ENCODE measurements around the gene UTP4. TPM values are rescaled to one million over a fixed set of nuclear protein-coding genes. Genes with fewer than 3 reads are reported as not detected.

Gene UTP4
- total RNA-seq, 1 donor from 2014 or later: 26.6 TPM

GRCh38 chr16:69190598-69190997 is 58.1 kb downstream of the UTP4 start:
- DNase-seq (ENCODE audit: missing footprints) (no peak), ATAC-seq (no peak)
- intact Hi-C loops (cut with DNase I): no loop called here

- no peak for DNase-seq (ENCODE audit: missing footprints)
- no peak for ATAC-seq
- intact Hi-C loops (cut with DNase I): no loop called here
Measured at GRCh38 chr16:69191136-69191535, 58.7 kb downstream of the UTP4 start.

GRCh38 chr16:69193855-69194254 is 61.4 kb downstream of the UTP4 start:
- DNase-seq (ENCODE audit: missing footprints) (no peak), ATAC-seq (no peak)
- intact Hi-C loops (cut with DNase I): no loop called here

GRCh38 chr16:69194488-69194887 is 62.0 kb downstream of the UTP4 start:
- peak; percentile 48 for ATAC-seq
- intact Hi-C loops (cut with DNase I): no loop called here

GRCh38 chr16:69195369-69196029 is 63.0 kb downstream of the UTP4 start:
- DNase-seq (ENCODE audit: missing footprints) (no peak), ATAC-seq (no peak)
- intact Hi-C loops (cut with DNase I): no loop called here

More at GRCh38 chr16:69194488-69194887, 62.0 kb downstream of the UTP4 start:
- DNase-seq (ENCODE audit: missing footprints): no peak

GRCh38 chr16:69197573-69197972 is 65.1 kb downstream of the UTP4 start:
- ATAC-seq: no peak
- no peak for DNase-seq (ENCODE audit: missing footprints)
- intact Hi-C loops (cut with DNase I): no loop called here

GRCh38 chr16:69199382-69199781 is 66.9 kb downstream of the UTP4 start:
- intact Hi-C loops (cut with DNase I): no loop called here
- ATAC-seq: no peak
- no peak for DNase-seq (ENCODE audit: missing footprints)

GRCh38 chr16:69201291-69201690 is 68.8 kb downstream of the UTP4 start:
- no peak for DNase-seq (ENCODE audit: missing footprints)
- intact Hi-C loops (cut with DNase I): no loop called here
- ATAC-seq: no peak

- intact Hi-C loops (cut with DNase I): no loop called here
- ATAC-seq: no peak
- DNase-seq (ENCODE audit: missing footprints): no peak
Measured at GRCh38 chr16:69201787-69202186, 69.3 kb downstream of the UTP4 start.

GRCh38 chr16:69204172-69204571 is 71.7 kb downstream of the UTP4 start:
- intact Hi-C loops (cut with DNase I): no loop called here
- DNase-seq (ENCODE audit: missing footprints) (no peak), ATAC-seq (no peak)

GRCh38 chr16:69209735-69210134 is 77.3 kb downstream of the UTP4 start:
- intact Hi-C loops (cut with DNase I): no loop called here
- no peak for ATAC-seq
- no peak for DNase-seq (ENCODE audit: missing footprints)

GRCh38 chr16:69217433-69217832 is 85.0 kb downstream of the UTP4 start:
- ATAC-seq: no peak
- DNase-seq (ENCODE audit: missing footprints): no peak
- intact Hi-C loops (cut with DNase I): no loop called here

Other genes with a start within 250 kb of the UTP4 start
- gene HAS3, start 27.0 kb upstream of the UTP4 start, total RNA-seq: 0.30 TPM
- 58.3 TPM for gene CHTF8, start 61 bp upstream of the UTP4 start, total RNA-seq
- 16.5 TPM for gene SNTB2, start 54.5 kb downstream of the UTP4 start, total RNA-seq
- 29.6 TPM for gene VPS4A, start 178.7 kb downstream of the UTP4 start, total RNA-seq
- 5.2 TPM for gene PDF, start 197.9 kb downstream of the UTP4 start, total RNA-seq
- 19.6 TPM for gene COG8, start 206.9 kb downstream of the UTP4 start, total RNA-seq
- 9.6 TPM for gene NIP7, start 207.1 kb downstream of the UTP4 start, total RNA-seq
- gene TMED6, start 219.1 kb downstream of the UTP4 start, total RNA-seq: not detected

Measured in Right ventricle myocardium inferior (tissue), 1 donor.